ENCODE measurements around the gene PATZ1.
"Not testable (repeated sequence)": the region's sequence is repeated elsewhere in the genome, so short reads cannot be mapped to it uniquely, and the experiment has no call there.

Gene PATZ1

GRCh38 chr22:31337178-31337577 lies 9.0 kb downstream of the PATZ1 start:
- Mint-ChIP-seq H3K4me1 (ENCODE audit: low read depth) (peaks cover 18% of the 10 kb centered on the region), H3K4me3 (no peak overlapping the region), H3K27me3 (ENCODE audit: low read depth) (no peaks in the 10 kb centered on the region), H3K36me3 (ENCODE audit: low read depth) (peaks cover 60% of the 10 kb centered on the region), H3K27ac (no peak overlapping the region), H3K9me3 (no peaks in the 10 kb centered on the region)
- DNase-seq (ENCODE audit: low spot score), result no peak

GRCh38 chr22:31334329-31334728 lies 11.8 kb downstream of the PATZ1 start:
- H3K27ac Mint-ChIP-seq, result no peak overlapping the region
- no peak overlapping the region for H3K4me3 Mint-ChIP-seq
- DNase-seq (ENCODE audit: low spot score), result no peak
- H3K4me1 Mint-ChIP-seq (ENCODE audit: low read depth), result peaks cover 23% of the 10 kb centered on the region
- peaks cover 61% of the 10 kb centered on the region for H3K36me3 Mint-ChIP-seq (ENCODE audit: low read depth)
- H3K27me3 Mint-ChIP-seq (ENCODE audit: low read depth), result no peaks in the 10 kb centered on the region
- H3K9me3 Mint-ChIP-seq, result no peaks in the 10 kb centered on the region

DNA sequence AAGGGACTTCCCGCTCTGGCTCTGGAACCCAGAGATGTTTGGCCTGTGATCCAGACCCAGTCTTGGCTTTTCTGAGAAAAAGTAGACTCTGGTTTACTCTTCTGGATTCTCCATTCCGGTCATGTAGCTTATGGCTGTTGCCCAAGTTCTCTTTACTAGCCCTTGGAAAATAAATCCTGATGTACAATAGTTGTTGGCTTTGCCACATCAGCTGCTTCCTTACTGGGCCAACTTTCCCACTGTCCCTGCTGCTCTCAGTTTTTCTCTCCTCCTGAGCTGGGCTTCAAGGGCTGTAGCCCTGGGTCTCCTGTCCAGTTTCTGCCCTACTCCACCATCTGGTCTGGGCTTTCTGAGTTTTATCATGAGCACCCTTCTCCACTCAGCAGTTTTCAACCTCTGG lies 12.5 kb downstream of the PATZ1 start:
- Mint-ChIP-seq H3K36me3 (ENCODE audit: low read depth) (peaks cover 66% of the 10 kb centered on the region), H3K27me3 (ENCODE audit: low read depth) (no peaks in the 10 kb centered on the region), H3K4me3 (no peak overlapping the region), H3K27ac (no peak overlapping the region), H3K4me1 (ENCODE audit: low read depth) (peaks cover 23% of the 10 kb centered on the region), H3K9me3 (no peaks in the 10 kb centered on the region)
- DNase-seq (ENCODE audit: low spot score), result no peak

DNA sequence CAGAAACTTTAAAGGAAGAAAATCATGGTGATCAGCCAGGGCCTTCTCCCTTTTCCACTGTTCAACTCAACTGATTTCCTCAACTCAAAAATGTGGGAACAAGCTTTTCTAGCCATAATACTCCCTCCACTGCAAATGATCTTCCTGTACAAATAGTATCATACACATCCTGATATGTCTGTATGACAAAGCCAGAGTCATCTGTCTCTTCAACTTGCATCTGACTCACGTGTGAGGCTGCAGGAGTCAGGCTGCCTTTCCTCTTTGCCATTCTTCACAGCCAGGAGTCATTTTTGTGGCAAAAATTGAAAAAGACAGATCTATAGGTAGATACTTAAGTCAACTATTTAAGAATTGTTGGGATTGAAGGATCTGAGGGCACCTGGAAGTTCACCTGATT lies 13.3 kb downstream of the PATZ1 start:
- Mint-ChIP-seq H3K36me3 (ENCODE audit: low read depth) (peaks cover 67% of the 10 kb centered on the region), H3K27ac (no peak overlapping the region), H3K9me3 (no peaks in the 10 kb centered on the region), H3K4me1 (ENCODE audit: low read depth) (peaks cover 19% of the 10 kb centered on the region), H3K4me3 (no peak overlapping the region), H3K27me3 (ENCODE audit: low read depth) (no peaks in the 10 kb centered on the region)
- no peak for DNase-seq (ENCODE audit: low spot score)

DNA sequence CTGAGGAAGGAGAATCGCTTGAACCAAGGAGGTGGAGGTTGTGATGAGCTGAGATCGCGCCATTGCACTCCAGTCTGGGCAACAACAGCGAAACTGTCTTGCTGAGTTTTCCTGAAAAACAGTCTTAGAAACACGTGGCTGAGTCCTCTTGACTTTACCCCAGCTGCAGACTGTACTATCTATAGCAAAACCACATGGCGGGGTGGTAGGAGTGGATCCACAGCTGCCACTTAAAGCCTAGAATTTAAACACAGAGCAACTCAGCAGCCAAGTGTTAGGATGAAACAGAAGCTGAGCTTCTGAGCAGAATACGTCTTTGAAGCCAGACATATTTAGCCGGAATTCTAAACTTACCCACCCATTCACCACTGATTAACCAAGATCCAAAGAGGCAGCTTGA lies 14.1 kb downstream of the PATZ1 start:
- DNase-seq (ENCODE audit: low spot score), result no peak
- Mint-ChIP-seq H3K27ac (no peak overlapping the region), H3K36me3 (ENCODE audit: low read depth) (peaks cover 63% of the 10 kb centered on the region), H3K27me3 (ENCODE audit: low read depth) (no peaks in the 10 kb centered on the region), H3K4me3 (no peak overlapping the region), H3K4me1 (ENCODE audit: low read depth) (peaks cover 17% of the 10 kb centered on the region), H3K9me3 (no peaks in the 10 kb centered on the region)

DNA sequence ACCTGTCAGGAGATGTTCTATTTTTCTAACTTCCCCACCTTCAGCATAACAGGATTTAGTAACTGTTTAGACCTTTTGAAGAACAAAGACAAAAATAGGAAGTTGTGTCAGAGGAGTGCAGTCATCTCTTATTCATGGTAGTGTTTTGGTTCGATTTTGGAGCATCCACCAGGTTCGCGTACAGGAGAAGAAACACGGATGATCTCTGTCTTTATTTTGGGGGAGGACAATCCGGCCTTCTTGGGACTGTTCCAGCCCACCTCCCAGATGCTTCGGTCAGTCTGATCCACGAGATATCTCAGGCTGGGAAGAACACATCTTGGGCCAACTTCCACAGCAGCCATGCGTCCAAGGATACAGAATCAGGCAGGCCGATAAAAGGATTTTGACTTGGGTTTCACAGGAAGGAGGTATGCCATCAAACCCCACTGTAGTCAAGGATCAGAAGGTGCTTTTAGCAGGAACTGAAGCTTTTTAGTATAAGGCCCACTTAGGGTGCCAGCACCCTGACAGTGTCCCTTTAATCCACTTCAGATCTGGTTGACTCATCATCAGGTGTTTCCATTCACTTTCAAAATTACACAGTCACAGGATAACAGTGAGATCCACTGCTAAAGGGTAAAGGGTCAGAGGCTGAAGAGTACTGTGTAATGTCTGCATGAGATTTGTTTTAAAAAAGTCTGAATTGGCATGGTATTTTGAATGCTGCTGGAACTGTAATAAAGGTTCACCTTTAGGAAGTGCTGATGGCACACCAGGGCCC lies 16.5 kb downstream of the PATZ1 start:
- Mint-ChIP-seq H3K4me3 (no peak overlapping the region), H3K27ac (peak overlapping the region; percentile 32), H3K27me3 (ENCODE audit: low read depth) (no peaks in the 10 kb centered on the region), H3K9me3 (no peaks in the 10 kb centered on the region), H3K4me1 (ENCODE audit: low read depth) (peaks cover 17% of the 10 kb centered on the region), H3K36me3 (ENCODE audit: low read depth) (peaks cover 63% of the 10 kb centered on the region)
- DNase-seq (ENCODE audit: low spot score), result no peak

DNA sequence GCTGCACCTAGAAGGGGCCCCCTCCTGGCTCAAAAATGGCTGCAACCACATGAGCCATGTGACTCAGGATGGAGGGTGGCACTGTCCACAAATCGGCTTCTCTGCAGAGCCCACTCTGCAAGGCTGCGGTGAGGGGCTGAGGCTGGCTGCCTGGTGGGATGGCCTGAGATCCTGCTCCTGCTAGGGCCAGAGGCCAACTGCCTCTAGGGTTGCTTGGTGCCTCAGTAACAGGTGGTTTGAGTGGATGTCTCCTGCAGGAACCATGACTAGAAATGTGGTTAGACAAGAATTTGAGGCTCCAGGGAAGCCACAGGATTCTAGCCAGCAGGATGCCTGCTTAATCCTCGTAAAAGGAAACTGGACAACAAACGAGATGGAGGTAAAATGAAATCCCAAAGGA lies 17.1 kb downstream of the PATZ1 start:
- Mint-ChIP-seq H3K27me3 (ENCODE audit: low read depth) (no peaks in the 10 kb centered on the region), H3K4me3 (no peak overlapping the region), H3K4me1 (ENCODE audit: low read depth) (peaks cover 17% of the 10 kb centered on the region), H3K9me3 (no peaks in the 10 kb centered on the region), H3K27ac (no peak overlapping the region), H3K36me3 (ENCODE audit: low read depth) (peaks cover 57% of the 10 kb centered on the region)
- DNase-seq (ENCODE audit: low spot score), result no peak

DNA sequence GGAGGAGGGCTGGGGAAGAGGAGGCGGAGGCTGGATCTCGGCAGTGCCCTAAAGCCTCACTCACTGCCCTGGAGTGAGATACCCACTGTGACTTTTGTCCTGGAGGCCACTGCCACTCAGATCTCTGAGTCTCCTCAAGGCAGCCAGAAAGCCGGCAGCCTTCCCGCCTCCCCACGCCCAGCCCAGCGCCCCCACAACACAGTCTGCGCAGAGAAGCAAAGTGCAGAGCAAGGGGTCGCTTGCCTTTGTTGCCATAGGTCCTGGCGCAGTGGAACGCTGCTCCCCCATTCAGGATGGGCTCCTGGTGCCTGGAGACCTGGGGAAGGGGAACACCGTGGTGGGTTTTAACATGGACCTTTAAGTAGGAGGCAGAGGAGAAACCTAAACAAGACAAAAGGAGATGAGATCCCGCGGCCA lies 17.6 kb downstream of the PATZ1 start:
- DNase-seq (ENCODE audit: low spot score), result no peak
- H3K4me3 Mint-ChIP-seq, result no peak overlapping the region
- peaks cover 18% of the 10 kb centered on the region for H3K4me1 Mint-ChIP-seq (ENCODE audit: low read depth)
- no peak overlapping the region for H3K27ac Mint-ChIP-seq
- no peaks in the 10 kb centered on the region for H3K9me3 Mint-ChIP-seq
- H3K36me3 Mint-ChIP-seq (ENCODE audit: low read depth), result peaks cover 53% of the 10 kb centered on the region
- H3K27me3 Mint-ChIP-seq (ENCODE audit: low read depth), result no peaks in the 10 kb centered on the region

GRCh38 chr22:31327806-31328543 lies 18.2 kb downstream of the PATZ1 start:
- H3K36me3 Mint-ChIP-seq (ENCODE audit: low read depth), result peaks cover 53% of the 10 kb centered on the region
- DNase-seq (ENCODE audit: low spot score), result no peak
- peaks cover 17% of the 10 kb centered on the region for H3K4me1 Mint-ChIP-seq (ENCODE audit: low read depth)
- H3K9me3 Mint-ChIP-seq, result no peaks in the 10 kb centered on the region
- no peaks in the 10 kb centered on the region for H3K27me3 Mint-ChIP-seq (ENCODE audit: low read depth)
- no peak overlapping the region for H3K4me3 Mint-ChIP-seq
- no peak overlapping the region for H3K27ac Mint-ChIP-seq

DNA sequence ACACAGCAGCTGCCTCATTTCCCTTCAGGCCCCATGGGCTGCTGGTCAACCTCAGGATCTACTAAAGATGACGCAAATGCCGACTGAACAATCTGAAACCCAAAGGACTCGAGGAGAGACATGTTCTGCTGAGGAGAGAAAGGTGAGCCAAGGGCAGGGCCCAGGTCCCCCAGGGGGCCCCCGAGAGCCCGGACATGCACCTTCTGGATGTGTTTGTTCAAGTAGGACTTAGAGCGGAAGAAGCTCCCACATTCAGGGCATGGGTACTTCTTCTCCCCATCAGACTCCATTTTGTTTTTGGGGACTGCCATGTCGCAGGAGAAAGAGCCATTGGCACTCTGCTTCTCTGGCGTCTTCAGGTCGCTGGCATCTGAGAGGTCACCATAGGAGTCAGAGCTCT lies 19.3 kb downstream of the PATZ1 start:
- Mint-ChIP-seq H3K9me3 (no peaks in the 10 kb centered on the region), H3K36me3 (ENCODE audit: low read depth) (peaks cover 49% of the 10 kb centered on the region), H3K27me3 (ENCODE audit: low read depth) (no peaks in the 10 kb centered on the region), H3K4me3 (no peak overlapping the region), H3K4me1 (ENCODE audit: low read depth) (peaks cover 17% of the 10 kb centered on the region), H3K27ac (peak overlapping the region; percentile 20)
- no peak for DNase-seq (ENCODE audit: low spot score)

DNA sequence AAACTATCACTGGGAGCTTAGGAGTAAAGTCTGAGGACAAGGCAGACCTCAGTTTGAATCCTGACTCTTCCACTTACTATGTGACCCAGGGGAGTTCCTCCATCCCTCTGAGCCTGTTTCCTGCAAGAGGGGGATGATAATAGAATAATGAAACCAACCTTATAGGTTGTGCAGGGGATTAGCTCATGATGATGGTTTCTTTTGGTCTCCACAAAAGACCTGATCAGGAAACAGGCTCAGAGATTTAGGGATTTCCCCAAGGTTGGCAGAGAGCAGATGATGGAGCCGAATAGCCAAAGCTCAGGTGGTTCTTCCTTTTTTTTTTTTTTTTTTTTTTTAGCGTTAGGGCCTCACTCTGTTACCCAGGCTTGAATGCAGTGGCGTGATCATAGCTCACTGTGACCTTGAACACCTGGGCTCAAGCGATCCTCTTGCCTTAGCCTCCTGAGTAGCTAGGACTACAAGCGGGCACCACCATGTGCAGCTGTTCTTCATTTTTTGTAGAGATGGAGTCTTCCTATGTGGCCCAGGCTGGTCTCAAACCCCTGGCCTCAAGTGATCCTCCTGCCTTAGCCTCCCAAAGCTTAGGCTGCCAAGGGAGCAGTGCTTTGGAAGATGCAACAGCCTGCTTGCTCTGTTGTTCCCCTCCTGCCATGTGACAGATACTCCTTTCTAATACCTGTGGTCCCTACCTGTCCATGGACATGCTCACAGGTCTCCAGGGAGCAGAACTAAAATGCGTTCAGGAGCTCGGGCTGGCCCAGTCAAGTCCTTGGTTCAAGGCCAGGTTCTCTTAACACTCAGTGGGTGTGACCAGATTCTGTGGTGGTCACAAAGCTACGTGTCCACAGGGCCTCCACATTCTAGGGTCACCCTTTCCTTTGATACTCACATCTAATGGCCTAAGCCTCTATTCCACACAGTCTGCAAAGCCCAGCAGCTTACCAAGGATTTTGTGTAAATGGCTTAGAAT lies 22.3 kb downstream of the PATZ1 start:
- Mint-ChIP-seq H3K4me3 (no peak overlapping the region), H3K27ac (no peak overlapping the region), H3K4me1 (ENCODE audit: low read depth) (peaks cover 2% of the 10 kb centered on the region), H3K36me3 (ENCODE audit: low read depth) (peaks cover 29% of the 10 kb centered on the region), H3K27me3 (ENCODE audit: low read depth) (no peaks in the 10 kb centered on the region), H3K9me3 (no peaks in the 10 kb centered on the region)
- no peak for DNase-seq (ENCODE audit: low spot score)

- Mint-ChIP-seq H3K27ac (no peak overlapping the region), H3K36me3 (ENCODE audit: low read depth) (peaks cover 18% of the 10 kb centered on the region), H3K27me3 (ENCODE audit: low read depth) (no peaks in the 10 kb centered on the region), H3K9me3 (peaks cover under 1% of the 10 kb centered on the region), H3K4me3 (no peak overlapping the region), H3K4me1 (ENCODE audit: low read depth) (peaks cover 2% of the 10 kb centered on the region)
- DNase-seq (ENCODE audit: low spot score), result no peak
These were observed 24.7 kb downstream of the PATZ1 start for GRCh38 chr22:31321421-31321820.

- Mint-ChIP-seq H3K9me3 (peaks cover 12% of the 10 kb centered on the region), H3K36me3 (ENCODE audit: low read depth) (peaks cover 21% of the 10 kb centered on the region)
- H3K27me3 Mint-ChIP-seq (ENCODE audit: low read depth); H3K4me1 Mint-ChIP-seq (ENCODE audit: low read depth); H3K27ac Mint-ChIP-seq; H3K4me3 Mint-ChIP-seq; DNase-seq (ENCODE audit: low spot score): not testable (repeated sequence)
These were observed 31.9 kb downstream of the PATZ1 start for GRCh38 chr22:31314220-31314619.

All from T-helper 2 cell treated with Interferon-gamma antibody and Interleukin-4, amounts not matched to agents 5 μg/mL and 100 μg/mL, for 36 hours (primary cell).